Heart left ventricle (tissue), 13 donors: Measurements from ENCODE around the gene DOCK8.

ENCODE experiments used
- POLR2A ChIP-seq, 2 donors: fragments of 450-650 bp; IDR thresholded peaks; one replicate each; pipeline ENCODE4 v1.6.1; 2017; ENCODE audit warnings: antibody characterized with exemption in 2 of 2, mild to moderate bottlenecking in 2 of 2, moderate library complexity in 2 of 2
- TF ChIP-seq, protein P1 (sequence below), 12 donors: fragments of 200-600 bp; sonication (generic) in 4 of 12; IDR thresholded peaks; one replicate each; pipeline versions ENCODE4 v1.5.0 to v1.8.0; 2018 to 2022; ENCODE audit warnings: antibody characterized with exemption in 12 of 12, mild to moderate bottlenecking in 5 of 12
- donor health status: ischemic (EF 13 %, LVEDD 7.1; RV severe dilation, severe dysfunction).
- donor health status: DM: no; HTN: yes; CAD: no.
- donor health status: DM: no; HTN: no; CAD: no.
- donor health status: ischemic (EF 25% LVEDD 6.9; RV normal size, moderate dysfunction).
- donor health status: ischemic (EF 25% LVEDD 5.7; RV mildly dilated, moderate dysfunction).
- donor health status: ischemic (EF 35%, LVEDD 5.7; RV mildly dilated, moderate dysfunction).
- donor health status: nonischemic (EF 11% LVEDD 7.7; RV severe dilation, severe dysfunction).
- donor health status: DM: yes; HTN: yes; CAD: no.
- donor health status: PGD.
- donor health status: ischemic (EF 29% LVEDD 5.4; RV normal size, mild dysfunction).
- donor health status: nonischemic (EF 23%, LVEDD 6.1; RV moderate dilation, normal function).

GRCh38 chr9:462606-463005, 247.9 kb downstream of the DOCK8 start:
- TF ChIP-seq, protein P1, sequence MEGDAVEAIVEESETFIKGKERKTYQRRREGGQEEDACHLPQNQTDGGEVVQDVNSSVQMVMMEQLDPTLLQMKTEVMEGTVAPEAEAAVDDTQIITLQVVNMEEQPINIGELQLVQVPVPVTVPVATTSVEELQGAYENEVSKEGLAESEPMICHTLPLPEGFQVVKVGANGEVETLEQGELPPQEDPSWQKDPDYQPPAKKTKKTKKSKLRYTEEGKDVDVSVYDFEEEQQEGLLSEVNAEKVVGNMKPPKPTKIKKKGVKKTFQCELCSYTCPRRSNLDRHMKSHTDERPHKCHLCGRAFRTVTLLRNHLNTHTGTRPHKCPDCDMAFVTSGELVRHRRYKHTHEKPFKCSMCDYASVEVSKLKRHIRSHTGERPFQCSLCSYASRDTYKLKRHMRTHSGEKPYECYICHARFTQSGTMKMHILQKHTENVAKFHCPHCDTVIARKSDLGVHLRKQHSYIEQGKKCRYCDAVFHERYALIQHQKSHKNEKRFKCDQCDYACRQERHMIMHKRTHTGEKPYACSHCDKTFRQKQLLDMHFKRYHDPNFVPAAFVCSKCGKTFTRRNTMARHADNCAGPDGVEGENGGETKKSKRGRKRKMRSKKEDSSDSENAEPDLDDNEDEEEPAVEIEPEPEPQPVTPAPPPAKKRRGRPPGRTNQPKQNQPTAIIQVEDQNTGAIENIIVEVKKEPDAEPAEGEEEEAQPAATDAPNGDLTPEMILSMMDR (IDR thresholded peaks at IDR 0.05): no peak
- no peak for TF ChIP-seq POLR2A (IDR thresholded peaks at IDR 0.05)
